GM18526 (cell line): ENCODE data around the gene ANKRD50.

ENCODE experiments used
- POLR2A ChIP-seq: IDR thresholded peaks from 3 replicates; pipeline ENCODE4 v1.6.1; 2011; ENCODE audit not compliant: insufficient read length; ENCODE audit errors: extremely low read depth

ANKRD50 gene, protein sequence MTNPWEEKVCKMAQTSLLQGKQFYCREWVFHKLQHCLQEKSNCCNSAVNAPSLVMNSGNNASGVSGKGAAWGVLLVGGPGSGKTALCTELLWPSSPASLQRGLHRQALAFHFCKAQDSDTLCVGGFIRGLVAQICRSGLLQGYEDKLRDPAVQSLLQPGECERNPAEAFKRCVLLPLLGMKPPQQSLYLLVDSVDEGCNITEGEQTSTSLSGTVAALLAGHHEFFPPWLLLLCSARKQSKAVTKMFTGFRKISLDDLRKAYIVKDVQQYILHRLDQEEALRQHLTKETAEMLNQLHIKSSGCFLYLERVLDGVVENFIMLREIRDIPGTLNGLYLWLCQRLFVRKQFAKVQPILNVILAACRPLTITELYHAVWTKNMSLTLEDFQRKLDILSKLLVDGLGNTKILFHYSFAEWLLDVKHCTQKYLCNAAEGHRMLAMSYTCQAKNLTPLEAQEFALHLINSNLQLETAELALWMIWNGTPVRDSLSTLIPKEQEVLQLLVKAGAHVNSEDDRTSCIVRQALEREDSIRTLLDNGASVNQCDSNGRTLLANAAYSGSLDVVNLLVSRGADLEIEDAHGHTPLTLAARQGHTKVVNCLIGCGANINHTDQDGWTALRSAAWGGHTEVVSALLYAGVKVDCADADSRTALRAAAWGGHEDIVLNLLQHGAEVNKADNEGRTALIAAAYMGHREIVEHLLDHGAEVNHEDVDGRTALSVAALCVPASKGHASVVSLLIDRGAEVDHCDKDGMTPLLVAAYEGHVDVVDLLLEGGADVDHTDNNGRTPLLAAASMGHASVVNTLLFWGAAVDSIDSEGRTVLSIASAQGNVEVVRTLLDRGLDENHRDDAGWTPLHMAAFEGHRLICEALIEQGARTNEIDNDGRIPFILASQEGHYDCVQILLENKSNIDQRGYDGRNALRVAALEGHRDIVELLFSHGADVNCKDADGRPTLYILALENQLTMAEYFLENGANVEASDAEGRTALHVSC (N-terminal part only)

DNA sequence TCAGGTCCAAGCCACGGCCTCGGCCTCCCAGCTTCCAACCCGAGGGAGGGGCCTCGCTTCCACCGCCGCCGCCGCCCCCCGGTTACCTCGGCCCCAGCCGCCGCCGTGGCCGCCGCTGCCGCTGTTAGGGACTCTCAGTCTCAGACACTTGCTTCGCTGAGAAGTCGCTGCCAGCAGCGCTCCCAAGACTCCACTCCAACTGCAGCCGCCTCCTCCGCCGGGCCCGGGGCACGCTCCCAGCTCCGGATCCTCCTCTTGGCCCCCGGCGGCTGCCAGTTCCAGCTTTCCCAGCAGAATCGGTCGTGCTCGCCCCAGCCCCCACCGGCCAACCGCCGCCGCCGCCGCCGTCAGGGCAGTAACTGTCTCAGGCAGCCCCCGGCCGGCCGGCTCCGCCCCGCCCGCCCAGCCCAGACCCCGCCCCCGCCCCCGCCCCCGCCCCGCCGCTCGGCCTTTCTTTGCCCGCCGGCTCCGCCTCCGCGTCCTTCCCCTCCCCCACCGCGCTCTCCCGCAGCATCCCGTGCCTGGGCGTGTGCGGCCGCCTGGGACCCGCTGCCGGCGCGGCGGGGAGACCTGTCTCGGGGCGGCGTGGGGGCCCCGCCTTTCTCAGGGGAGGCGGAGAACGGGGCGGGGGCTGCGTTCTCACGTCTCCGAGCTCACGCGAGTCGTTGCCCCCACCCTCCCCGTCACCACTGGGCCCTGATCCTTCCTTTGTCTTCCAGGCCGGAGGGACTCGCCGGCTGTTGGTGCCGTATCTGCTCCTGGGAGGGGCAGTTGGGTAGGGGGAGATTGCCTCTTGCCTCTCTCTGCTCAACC, at the start of gene ANKRD50:
ANKRD50 (minus strand) TSS at position 361 of the 813 bp plus-strand sequence. CDS start 2,221 bp downstream, outside the sequence.
- TF ChIP-seq POLR2A = peak; percentile 31

DNA sequence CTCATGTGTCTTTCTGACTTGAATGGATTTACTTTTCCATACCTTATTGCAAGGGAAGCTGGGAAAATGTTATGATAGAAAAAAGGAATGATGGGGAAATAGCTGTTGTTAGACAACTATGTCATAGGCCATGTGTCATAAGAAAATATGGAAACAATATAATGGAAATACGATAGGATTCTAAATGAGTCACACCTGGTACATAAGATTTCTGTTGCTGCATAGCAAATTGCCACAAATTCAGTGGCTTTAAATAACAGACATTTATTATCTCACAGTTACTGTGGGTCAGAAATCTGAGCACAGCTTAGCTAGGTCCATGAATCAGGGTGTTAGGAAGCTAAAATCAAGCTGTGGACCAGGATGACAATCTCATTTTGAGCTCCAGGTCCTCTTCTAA, 44.6 kb upstream of the ANKRD50 start:
- no peak for TF ChIP-seq POLR2A

DNA sequence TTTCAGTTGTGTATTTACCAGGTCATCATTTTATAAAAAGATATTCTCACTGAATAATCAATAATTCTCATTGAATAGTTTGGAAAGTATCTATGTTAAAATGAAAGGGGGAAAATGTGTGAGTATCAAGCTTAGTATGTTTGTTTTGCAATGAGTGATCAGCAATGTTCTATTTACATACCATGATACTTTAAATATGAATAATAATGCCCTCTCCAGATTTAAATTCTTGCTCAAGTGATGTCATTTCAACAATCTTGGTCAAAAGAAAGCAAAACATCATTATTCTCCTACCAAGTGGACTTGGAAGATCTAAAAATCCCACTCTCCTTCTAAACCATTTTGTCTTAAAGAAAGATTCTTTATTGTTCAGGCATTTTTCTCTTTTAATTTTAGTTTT, 42.1 kb upstream of the ANKRD50 start:
- no peak for TF ChIP-seq POLR2A

DNA sequence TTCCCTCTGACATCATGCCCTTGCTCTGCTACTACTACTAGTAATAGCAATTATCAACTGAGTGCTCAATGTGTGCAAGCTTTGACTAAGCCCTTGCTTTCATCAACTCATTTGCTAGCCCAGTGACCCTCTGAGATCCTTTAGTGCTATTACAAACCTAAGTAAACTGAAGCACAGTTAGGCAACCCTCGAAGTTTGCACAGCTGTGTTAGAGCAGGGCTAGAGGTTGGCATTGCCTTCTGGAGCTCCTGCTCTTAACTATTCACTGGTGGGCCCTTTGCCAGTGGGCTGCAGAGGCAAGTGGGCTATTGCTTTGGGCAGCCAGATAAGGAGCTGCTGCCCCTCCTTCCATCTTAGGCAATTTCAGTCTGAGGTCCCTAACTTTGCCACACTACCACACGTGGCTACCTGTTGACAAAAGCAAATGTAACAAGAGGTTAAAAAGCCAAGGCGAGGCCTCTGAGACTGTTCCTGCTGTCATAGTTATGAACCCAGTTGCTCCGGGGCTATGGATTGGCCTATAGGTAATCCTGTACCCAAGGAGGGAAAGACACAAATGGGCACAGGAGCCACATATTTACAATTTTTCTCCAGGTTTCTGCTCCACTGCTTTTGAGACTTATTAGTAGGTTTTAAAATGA, 41.5 kb upstream of the ANKRD50 start:
- no peak for TF ChIP-seq POLR2A

DNA sequence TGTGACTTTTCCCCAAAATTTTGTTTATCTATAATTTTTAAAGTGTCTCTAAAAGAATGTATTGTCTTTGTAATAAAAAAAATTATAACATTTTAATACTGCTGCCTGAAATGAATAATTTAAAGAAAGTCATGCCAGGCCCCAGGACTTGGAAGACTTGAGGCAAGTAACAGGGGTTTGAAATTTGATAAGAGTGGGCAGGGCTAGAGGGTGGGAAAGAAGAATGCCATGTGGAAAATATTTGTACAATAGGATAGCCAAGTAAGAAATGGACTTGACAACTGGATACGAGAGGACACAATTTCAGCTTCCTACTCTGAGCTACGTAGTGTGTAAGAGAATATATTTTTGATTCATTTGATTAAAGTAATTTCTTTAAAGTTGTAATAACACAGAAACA, 36.9 kb upstream of the ANKRD50 start:
- TF ChIP-seq POLR2A = no peak

DNA sequence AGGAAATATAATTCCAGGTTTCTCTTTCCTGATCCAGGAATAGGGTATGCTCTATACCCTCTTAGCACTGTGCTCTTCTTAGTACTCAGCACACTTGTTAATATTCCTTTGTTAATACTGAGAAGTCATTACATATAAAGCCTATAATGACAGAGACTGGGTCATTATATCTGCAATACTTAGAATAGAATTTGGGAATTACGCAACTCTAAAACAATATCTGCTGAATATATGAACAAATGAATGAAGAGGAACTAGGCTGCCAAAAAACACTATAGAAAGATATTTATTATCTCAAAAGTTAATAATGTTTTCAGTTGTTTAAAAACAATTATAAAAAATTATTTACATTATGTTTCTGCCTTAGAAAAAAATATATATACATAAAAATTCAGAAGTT, 36.4 kb upstream of the ANKRD50 start:
- TF ChIP-seq POLR2A = no peak

DNA sequence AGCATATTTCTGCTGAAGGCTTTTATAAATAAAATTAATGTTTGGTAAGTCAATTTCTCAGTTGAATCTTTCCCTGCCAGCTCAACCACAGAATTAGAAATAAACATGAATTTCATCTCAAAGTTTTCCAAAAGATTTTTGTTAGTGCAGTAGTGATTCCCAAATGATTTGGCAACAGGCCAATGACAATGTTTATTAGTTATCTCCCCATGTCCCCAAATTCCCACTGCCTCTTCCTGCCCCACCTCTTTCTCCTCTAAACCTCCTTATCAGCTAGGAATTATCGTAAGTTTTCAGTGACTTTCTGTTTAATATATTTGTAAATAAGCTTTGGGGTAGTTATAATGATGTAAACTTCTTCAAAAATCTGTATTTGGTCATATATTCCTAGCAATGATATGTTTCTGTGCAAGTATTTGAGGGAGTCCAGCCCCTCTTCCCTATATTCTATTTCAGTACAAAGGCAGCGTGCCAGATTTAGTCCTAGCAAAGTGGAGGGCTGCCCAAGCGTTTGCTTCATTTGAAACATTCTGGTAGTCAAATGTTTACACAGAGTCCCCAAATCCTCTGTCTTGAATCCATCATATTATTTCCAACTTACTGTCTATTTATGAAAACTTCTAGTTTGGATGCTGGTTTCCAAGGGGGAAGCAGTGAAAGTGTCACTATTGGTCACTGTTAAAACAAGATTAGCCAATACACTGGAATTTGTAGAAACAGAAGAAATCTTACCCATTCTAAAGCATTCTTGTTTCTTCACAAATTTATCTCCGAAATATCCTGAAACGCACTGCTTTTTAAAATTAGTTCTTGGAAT, 33.7 kb upstream of the ANKRD50 start:
- no peak for TF ChIP-seq POLR2A

DNA sequence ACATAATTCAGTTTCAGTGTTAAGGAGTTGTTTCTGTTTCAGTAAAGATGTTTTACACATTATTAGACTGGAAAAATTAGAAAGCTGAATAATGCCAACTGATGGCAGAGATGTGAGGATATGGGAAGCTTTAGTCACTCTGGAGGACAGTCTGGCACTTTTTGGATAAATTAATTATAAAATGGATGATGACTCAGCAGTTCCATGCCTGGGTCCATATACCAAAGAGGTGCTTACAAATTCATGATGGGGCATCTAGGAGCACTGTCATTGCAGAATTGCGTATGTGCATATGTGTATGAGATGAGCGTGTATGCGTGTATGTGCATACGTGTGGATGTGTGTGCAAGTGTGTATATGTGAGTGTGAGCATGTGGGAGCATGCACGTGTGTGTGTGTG, 31.2 kb upstream of the ANKRD50 start:
- TF ChIP-seq POLR2A = no peak

DNA sequence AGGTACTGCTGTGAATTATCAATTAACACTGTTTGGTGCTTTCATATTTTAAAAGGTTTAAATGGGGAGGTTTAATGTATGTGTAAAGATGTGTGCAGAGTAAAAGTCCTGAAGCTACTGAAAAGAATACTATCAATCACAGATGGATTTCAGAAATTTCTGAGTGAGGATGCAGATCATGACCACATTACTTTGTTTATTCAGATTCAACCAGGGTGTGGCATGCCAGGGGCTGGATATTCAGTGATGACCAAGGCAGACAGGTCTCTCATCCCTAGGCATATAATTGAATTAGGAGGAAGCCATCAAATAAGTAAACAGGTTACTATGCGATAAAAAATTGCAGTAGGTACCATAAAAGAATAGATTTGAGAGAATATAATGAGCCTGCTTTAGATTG, 28.0 kb upstream of the ANKRD50 start:
- TF ChIP-seq POLR2A = no peak

DNA sequence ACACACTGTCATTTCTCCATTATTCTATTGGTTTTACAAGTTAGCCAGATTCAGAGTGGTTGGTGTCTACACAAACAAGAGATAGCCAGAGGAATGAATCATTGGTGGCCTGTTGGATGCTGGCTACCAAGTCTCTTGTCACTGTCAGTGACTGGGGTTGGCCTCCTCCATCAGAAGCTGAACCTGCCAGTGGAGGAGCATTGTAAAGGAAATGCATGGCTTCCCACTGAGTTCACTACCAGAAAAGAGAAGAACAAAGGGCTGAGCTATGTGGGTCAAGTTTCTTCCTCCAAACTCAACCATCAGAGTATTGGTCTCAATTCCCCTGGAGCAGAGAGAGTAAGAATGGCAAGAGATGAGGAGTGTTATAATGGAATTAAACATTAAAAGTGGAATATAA, 26.5 kb upstream of the ANKRD50 start:
- no peak for TF ChIP-seq POLR2A

DNA sequence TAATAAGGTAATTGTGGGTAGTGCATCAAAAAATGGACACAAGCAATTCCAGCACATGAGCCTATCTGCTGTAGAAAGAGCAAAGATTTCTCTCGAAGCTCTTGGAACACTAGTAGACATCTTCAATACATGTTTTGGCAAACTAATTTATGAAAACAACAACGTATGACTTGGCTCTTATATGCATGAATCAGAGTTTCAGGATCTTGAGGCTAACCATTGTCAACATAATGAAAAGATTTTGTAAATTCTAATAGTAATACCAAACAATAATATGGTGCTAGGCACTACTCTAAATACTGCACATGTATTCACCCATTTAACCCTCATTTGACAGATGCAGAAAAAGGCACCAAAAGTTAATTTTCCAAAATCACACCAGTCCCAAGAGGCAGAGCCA, 25.1 kb upstream of the ANKRD50 start:
- no peak for TF ChIP-seq POLR2A

DNA sequence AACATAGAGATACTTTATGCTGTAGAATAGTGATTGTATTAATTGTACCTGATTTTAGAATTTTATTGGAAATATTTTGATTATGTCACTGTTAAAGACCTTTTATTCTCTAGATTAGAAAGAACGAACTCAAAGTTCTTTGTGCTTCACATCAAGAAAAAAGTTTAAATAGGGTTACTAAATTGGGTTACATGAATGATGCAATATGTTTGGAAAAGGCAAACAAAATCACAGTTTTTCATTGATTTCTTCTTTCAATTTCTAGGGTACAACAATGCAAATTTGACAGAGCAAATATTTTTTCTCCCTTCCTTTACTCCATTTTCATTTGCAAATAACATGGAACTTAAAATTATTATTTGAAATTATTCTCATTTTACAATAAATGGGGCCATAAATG, 24.0 kb upstream of the ANKRD50 start:
- TF ChIP-seq POLR2A = no peak

DNA sequence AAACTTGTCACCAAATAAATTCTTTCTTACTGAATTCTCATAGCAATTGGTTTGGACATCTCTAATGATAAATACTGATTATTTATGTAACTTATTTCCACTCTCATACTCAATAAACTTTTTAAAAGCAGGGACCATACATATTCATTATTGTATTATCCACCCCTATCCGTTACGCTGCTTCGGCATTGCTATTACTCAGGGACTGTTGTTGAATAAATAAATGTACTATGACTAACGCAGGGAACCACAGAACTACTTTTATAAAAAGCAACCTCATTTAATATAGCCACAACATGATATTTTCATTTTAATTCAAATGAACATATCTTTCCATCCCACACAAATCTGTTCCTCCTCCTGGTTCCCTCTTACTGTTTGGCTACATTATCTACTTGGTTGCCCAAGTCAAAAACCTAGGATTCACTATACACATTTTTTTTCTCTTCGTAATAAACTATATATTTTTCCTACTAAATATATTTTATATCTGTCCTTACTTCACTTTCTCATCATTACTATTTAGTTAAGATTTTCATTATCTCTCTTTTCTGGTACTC, 14.9 kb upstream of the ANKRD50 start:
- no peak for TF ChIP-seq POLR2A

DNA sequence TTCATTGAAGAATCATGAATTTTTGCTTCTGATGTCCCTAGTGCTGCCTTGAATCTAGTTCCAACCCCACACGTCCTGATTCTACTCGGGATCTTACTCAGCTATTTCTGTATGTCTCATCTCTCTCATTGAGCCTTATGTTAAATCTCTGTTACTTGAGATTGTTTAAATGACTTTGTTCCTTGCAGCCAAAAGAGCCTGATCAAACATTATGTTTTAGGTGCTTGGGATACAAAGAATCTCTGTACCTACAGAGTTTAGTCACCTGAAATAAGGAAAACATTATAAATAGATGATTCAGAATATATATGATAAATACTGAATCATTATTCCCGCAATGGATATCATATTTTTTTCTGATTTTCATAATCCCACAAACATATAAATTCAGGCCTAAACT, 13.7 kb upstream of the ANKRD50 start:
- no peak for TF ChIP-seq POLR2A

DNA sequence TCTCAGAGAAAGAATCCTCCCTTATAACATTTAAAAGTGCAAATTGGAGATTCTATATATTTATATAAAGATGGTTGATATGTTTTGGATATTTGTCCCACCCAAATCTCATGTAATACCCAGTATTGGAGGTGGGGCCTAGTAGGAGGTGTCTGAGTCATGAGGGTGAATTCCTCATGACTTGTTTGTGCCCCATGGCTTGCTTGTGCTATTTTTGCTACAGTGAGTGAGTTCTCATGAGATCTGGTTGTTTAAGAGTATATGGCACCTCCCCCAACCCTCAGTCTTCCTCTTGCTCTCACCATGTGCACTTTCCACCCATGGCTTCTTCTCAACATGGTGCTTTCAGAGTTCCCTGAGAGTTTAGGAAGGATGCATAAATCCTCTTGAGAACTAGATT, 9.5 kb upstream of the ANKRD50 start:
- no peak for TF ChIP-seq POLR2A
